ENCODE measurements around the gene ARHGAP15.

- TF ChIP-seq SUZ12 (IDR thresholded peaks at IDR 0.05; ENCODE audit: extremely low read depth, insufficient read depth, insufficient read length) (no peak), YY1 (IDR thresholded peaks at IDR 0.05; ENCODE audit: insufficient read depth, insufficient read length) (no peak)
These were observed 369.8 kb downstream of the ARHGAP15 start for GRCh38 chr2:143499061-143499460.

All from NT2/D1 (cell line).